Measurements from ENCODE around the gene TRANK1. TPM values are rescaled to one million over a fixed set of nuclear protein-coding genes. Genes with fewer than 3 reads are reported as not detected.

Gene TRANK1
- total RNA-seq, 1 donor from 2014 or later: 24.9 TPM

DNA sequence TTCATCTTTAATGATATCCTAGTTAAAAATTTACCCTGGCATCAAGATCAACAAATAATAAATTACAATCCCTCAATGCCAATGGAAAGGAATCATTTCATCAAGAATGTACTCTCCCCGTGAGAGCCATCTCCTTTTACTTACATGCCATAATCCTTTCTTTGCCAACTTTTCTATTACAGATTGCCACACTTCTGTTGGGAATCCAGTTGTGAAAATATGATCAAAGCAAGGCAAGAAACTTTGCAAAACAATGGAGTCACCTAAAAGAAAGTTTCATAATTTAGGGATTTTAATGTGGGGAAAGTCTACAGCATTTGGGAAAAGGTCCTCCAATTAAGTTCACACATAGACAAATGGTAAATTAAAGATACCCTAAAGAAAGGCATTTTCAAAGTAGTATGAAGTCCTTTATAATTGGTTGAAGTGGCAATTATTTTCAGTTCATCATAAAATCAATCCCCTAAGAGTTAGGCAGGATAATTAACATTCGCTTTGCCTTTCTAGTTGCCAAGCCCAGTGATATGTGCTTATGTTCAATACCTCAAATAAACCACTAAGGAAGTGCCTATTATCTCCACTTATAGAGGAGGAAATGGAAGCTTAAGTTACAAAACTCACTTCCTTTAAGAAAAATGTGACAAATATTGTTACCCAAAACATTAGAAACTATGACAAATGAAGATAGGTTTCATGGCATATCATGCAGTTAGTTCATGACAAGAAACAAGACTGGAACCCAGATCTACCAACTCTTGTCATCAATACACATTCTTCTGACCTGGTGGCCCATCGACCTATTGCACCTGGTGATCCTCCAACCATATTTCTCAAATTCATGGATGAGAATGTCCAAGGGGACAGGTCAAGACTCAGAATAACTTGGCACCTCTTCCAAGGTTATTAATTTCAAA lies 49.1 kb downstream of the TRANK1 start:
- no peaks in the 10 kb centered on the region for H3K27me3 Mint-ChIP-seq (ENCODE audit: unreplicated experiment)
- peaks cover 20% of the 10 kb centered on the region for H3K4me1 Mint-ChIP-seq (ENCODE audit: unreplicated experiment)

DNA sequence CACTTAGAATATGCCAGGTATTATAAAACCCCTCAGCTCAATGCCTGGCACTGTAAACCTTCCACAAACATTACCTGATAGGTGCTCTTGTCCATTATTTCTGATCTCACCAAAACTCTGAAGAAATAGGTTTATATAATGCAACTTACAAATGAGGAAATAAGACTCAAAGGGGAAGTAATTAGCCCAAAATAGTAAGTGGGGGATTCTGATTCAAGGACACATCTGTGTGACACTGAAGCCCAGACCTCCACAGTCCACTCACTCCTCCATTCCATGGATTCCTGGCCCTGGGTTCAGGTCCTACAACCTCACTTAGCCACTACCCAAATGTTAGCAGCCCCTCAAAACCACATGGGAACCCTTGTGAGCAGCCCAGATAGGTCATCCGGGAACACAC lies 49.9 kb downstream of the TRANK1 start:
- Mint-ChIP-seq H3K27ac (ENCODE audit: unreplicated experiment) (no peak overlapping the region), H3K4me1 (ENCODE audit: unreplicated experiment) (peaks cover 20% of the 10 kb centered on the region), H3K27me3 (ENCODE audit: unreplicated experiment) (no peaks in the 10 kb centered on the region), H3K9me3 (ENCODE audit: unreplicated experiment) (no peaks in the 10 kb centered on the region), H3K36me3 (ENCODE audit: unreplicated experiment) (peaks cover 33% of the 10 kb centered on the region), H3K4me3 (ENCODE audit: unreplicated experiment) (no peak overlapping the region)
- TF ChIP-seq, protein P1, sequence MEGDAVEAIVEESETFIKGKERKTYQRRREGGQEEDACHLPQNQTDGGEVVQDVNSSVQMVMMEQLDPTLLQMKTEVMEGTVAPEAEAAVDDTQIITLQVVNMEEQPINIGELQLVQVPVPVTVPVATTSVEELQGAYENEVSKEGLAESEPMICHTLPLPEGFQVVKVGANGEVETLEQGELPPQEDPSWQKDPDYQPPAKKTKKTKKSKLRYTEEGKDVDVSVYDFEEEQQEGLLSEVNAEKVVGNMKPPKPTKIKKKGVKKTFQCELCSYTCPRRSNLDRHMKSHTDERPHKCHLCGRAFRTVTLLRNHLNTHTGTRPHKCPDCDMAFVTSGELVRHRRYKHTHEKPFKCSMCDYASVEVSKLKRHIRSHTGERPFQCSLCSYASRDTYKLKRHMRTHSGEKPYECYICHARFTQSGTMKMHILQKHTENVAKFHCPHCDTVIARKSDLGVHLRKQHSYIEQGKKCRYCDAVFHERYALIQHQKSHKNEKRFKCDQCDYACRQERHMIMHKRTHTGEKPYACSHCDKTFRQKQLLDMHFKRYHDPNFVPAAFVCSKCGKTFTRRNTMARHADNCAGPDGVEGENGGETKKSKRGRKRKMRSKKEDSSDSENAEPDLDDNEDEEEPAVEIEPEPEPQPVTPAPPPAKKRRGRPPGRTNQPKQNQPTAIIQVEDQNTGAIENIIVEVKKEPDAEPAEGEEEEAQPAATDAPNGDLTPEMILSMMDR (IDR thresholded peaks at IDR 0.05): no peak
- DNase-seq (ENCODE audit: extremely low spot score, unreplicated experiment): no peak

More for the DNA sequence above, 49.1 kb downstream of the TRANK1 start:
- DNase-seq (ENCODE audit: extremely low spot score, unreplicated experiment): no peak
- peaks cover 29% of the 10 kb centered on the region for H3K36me3 Mint-ChIP-seq (ENCODE audit: unreplicated experiment)
- H3K27ac Mint-ChIP-seq (ENCODE audit: unreplicated experiment): no peak overlapping the region
- TF ChIP-seq, protein P1 (IDR thresholded peaks at IDR 0.05): no peak
- H3K9me3 Mint-ChIP-seq (ENCODE audit: unreplicated experiment): no peaks in the 10 kb centered on the region
- H3K4me3 Mint-ChIP-seq (ENCODE audit: unreplicated experiment): no peak overlapping the region

DNA sequence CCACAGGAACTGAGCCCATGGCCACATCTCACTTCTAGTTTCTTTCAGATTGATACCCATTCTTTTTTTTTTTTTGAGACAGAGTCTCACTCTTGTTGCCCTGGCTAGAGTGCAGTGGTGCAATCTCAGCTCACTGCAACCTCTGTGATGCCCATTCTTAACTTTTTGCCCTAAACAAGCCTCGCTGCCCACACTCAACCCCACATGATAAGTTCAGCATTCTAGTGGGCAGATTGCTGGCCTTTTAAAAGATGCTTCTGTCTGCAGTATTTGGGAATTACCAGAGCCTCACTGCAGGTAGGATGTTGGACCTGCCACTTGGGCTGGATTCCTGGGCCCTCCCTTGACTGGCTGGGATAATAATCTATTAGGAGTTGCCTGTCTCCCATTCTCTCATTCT lies 51.0 kb downstream of the TRANK1 start:
- no peaks in the 10 kb centered on the region for H3K27me3 Mint-ChIP-seq (ENCODE audit: unreplicated experiment)
- H3K27ac Mint-ChIP-seq (ENCODE audit: unreplicated experiment): peak overlapping the region; percentile 81
- H3K4me1 Mint-ChIP-seq (ENCODE audit: unreplicated experiment): peaks cover 20% of the 10 kb centered on the region
- H3K36me3 Mint-ChIP-seq (ENCODE audit: unreplicated experiment): peaks cover 31% of the 10 kb centered on the region
- H3K4me3 Mint-ChIP-seq (ENCODE audit: unreplicated experiment): no peak overlapping the region
- no peaks in the 10 kb centered on the region for H3K9me3 Mint-ChIP-seq (ENCODE audit: unreplicated experiment)
- TF ChIP-seq, protein P1 (IDR thresholded peaks at IDR 0.05): no peak
- DNase-seq (ENCODE audit: extremely low spot score, unreplicated experiment): no peak

DNA sequence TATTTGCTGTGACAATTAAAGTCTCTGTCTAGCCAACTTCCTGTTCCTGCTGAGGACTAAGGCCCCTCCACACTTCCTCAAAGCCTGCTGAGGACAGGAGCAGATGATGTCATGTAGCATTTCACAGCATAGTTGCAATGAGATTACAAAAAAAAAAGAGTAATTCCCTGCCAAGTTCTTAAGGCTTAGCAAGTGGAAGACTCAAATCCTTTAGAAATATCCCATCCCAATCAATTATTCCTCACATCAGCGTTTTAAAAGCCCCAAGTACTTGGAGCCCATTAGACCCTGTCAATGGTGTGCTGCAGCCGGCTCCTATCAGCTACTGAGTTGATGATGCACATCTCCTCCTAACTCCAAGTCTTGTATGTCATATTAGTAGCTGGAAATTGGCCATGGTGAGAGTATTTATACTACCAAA lies 51.7 kb downstream of the TRANK1 start:
- Mint-ChIP-seq H3K27ac (ENCODE audit: unreplicated experiment) (peak overlapping the region; percentile 81), H3K4me1 (ENCODE audit: unreplicated experiment) (peaks cover 20% of the 10 kb centered on the region), H3K27me3 (ENCODE audit: unreplicated experiment) (no peaks in the 10 kb centered on the region), H3K9me3 (ENCODE audit: unreplicated experiment) (no peaks in the 10 kb centered on the region), H3K36me3 (ENCODE audit: unreplicated experiment) (peaks cover 33% of the 10 kb centered on the region), H3K4me3 (ENCODE audit: unreplicated experiment) (no peak overlapping the region)
- no peak for DNase-seq (ENCODE audit: extremely low spot score, unreplicated experiment)
- TF ChIP-seq, protein P1 (IDR thresholded peaks at IDR 0.05): no peak

DNA sequence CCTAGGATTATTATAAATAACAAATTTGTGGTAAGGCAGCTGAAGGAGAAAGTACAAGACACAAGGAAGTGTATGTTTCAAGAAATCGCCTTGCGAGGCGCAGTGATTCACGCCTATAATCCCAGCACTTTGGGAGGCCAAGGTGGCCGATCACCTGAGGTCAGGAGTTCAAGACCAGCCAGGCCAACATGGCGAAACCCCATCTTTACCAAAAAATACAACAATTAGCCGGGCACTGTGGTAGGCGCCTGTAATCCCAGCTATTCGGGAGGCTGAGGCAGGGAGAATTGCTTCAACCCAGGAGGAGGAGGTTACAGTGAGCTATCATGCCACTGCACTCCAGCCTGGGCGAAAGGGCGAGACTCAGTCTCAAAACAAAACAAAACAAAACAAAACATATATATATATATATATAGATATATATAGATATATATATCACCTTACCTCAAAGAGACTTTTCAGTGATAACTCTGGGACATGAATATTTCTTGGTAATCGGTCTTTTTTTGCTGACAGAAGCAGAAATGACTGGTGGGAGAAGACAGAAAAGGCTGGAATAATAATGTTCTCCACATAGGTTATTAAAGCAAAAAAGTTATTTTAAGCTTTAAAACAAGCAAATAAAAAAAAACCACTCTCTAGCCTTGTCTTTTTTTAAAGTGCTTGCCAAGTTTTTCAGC lies 52.3 kb downstream of the TRANK1 start:
- no peak for DNase-seq (ENCODE audit: extremely low spot score, unreplicated experiment)
- peak overlapping the region; percentile 81 for H3K27ac Mint-ChIP-seq (ENCODE audit: unreplicated experiment)
- peaks cover 29% of the 10 kb centered on the region for H3K36me3 Mint-ChIP-seq (ENCODE audit: unreplicated experiment)
- H3K4me3 Mint-ChIP-seq (ENCODE audit: unreplicated experiment): no peak overlapping the region
- TF ChIP-seq, protein P1 (IDR thresholded peaks at IDR 0.05): no peak
- H3K27me3 Mint-ChIP-seq (ENCODE audit: unreplicated experiment): no peaks in the 10 kb centered on the region
- H3K9me3 Mint-ChIP-seq (ENCODE audit: unreplicated experiment): no peaks in the 10 kb centered on the region
- peaks cover 20% of the 10 kb centered on the region for H3K4me1 Mint-ChIP-seq (ENCODE audit: unreplicated experiment)

Data from osteocyte (in vitro differentiated cells).